HEK293 (cell line): Measurements from ENCODE around the gene ANXA7.

Experiments used
- CTCF ChIP-seq: fragments of 450-650 bp; formaldehyde crosslinking; IDR thresholded peaks from 2 replicates; pipeline ENCODE4 v1.5.1; 2016; ENCODE audit warnings: missing biosample characterization, missing genetic modification characterization
- GLIS2 ChIP-seq: fragments of 450-650 bp; formaldehyde crosslinking; IDR thresholded peaks from 2 replicates; pipeline ENCODE4 v1.5.1; 2016; ENCODE audit warnings: missing biosample characterization, missing genetic modification characterization
- PATZ1 ChIP-seq: fragments of 450-650 bp; formaldehyde crosslinking; IDR thresholded peaks from 2 replicates; pipeline ENCODE4 v1.5.1; 2016; ENCODE audit warnings: missing biosample characterization, missing genetic modification characterization
- PRDM1 ChIP-seq: fragments of 450-650 bp; formaldehyde crosslinking; IDR thresholded peaks from 2 replicates; pipeline ENCODE4; 2016; ENCODE audit warnings: missing biosample characterization, missing genetic modification characterization
- TCF7L2 ChIP-seq: IDR thresholded peaks from 2 replicates; pipeline ENCODE4 v1.6.1; 2011; ENCODE audit warnings: low read depth, mild to moderate bottlenecking, inconsistent platforms, low read length, moderate library complexity, borderline replicate concordance
- ZNF133 ChIP-seq: fragments of 450-650 bp; formaldehyde crosslinking; IDR thresholded peaks from 2 replicates; pipeline ENCODE4 v1.5.1; 2016; ENCODE audit warnings: missing biosample characterization, missing genetic modification characterization
- ZNF513 ChIP-seq: fragments of 450-650 bp; IDR thresholded peaks from 2 replicates; pipeline ENCODE4 v1.5.1; 2018; ENCODE audit warnings: missing biosample characterization, missing genetic modification characterization
- TF ChIP-seq, protein P1 (sequence below): IDR thresholded peaks from 2 replicates; pipeline ENCODE4 v1.6.1; 2011; ENCODE audit warnings: mild to moderate bottlenecking, low read depth, low read length, borderline replicate concordance

- TF ChIP-seq, protein P1, sequence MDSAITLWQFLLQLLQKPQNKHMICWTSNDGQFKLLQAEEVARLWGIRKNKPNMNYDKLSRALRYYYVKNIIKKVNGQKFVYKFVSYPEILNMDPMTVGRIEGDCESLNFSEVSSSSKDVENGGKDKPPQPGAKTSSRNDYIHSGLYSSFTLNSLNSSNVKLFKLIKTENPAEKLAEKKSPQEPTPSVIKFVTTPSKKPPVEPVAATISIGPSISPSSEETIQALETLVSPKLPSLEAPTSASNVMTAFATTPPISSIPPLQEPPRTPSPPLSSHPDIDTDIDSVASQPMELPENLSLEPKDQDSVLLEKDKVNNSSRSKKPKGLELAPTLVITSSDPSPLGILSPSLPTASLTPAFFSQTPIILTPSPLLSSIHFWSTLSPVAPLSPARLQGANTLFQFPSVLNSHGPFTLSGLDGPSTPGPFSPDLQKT, result no peak
- no peak for TF ChIP-seq ZNF513 (tag by site-specific recombination)
- no peak for TF ChIP-seq PRDM1 (tag by site-specific recombination)
- TF ChIP-seq ZNF133 (tag by site-specific recombination), result no peak
- no peak for TF ChIP-seq CTCF (tag by site-specific recombination)
- no peak for TF ChIP-seq TCF7L2
- TF ChIP-seq GLIS2 (tag by site-specific recombination), result no peak
- TF ChIP-seq PATZ1 (tag by site-specific recombination), result no peak
Observed at GRCh38 chr10:73407495-73407894, 6.4 kb downstream of the ANXA7 start.
